Uterus (tissue), 2 donors: ENCODE results near the gene ZNF12.

Experiments
- CTCF ChIP-seq, 4 experiments: fragments of 200-600 bp in 2 of 4; fragments of 450-650 bp in 2 of 4; sonication (generic) in 2 of 4; IDR thresholded peaks; one replicate each; pipeline ENCODE4 v1.5.1; 2016 to 2019; ENCODE audit warnings: antibody characterized with exemption in 4 of 4, mild to moderate bottlenecking in 2 of 4, moderate library complexity in 1 of 4
- POLR2A ChIP-seq, 2 donors: fragments of 450-650 bp; IDR thresholded peaks; one replicate each; pipeline ENCODE4 v1.6.1; 2016; ENCODE audit warnings: antibody characterized with exemption in 2 of 2, mild to moderate bottlenecking in 1 of 2, moderate library complexity in 1 of 2

- TF ChIP-seq CTCF (IDR thresholded peaks at IDR 0.05), result no peak
- TF ChIP-seq POLR2A (IDR thresholded peaks at IDR 0.05), result no peak
Measured at GRCh38 chr7:6650521-6651011, 56.2 kb downstream of the ZNF12 start.
